ENCODE data around the gene XPC.

XPC gene

DNA sequence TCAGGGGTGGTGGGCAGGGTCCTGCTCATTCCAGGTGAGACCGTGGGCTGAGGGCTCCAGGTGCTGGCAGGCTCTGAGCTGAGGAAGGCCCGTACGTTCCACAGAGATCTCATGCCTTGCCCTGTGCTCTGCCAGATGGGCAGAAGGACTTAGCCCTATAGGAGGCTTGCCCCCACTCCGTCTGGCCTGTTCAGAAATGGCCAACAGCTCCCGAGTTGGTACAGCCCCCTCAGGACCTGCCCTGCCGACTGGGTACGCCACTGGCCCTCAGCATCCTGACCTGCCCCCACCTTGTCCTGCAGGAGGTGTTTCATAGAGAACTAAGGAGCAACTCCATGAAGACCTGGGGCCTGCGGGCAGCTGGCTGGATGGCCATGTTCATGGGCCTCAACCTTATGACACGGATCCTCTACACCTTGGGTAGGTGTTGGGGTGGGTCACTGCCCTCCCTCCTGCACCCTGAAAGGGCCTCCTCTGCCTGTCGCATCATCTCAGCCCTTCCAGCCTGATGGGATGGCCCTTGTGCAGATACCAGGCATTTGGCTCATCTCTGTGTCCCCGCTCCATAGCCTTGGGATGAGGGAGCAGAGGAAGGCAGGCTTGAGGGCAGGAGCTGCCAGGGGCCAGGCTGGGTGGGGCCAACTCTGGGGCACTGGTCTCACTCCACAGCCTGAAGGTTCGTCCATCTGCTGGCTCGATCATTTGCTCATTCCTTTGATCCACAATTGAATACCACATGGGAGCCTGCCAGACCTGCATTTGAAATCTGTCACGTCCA lies 39.3 kb downstream of the XPC start:
- Histone ChIP-seq H3K9me3 (ENCODE audit: control insufficient read depth, low read length) (no peaks in the 10 kb centered on the region), H3K4me1 (ENCODE audit: control insufficient read depth, insufficient read depth, low read length) (peaks cover 66% of the 10 kb centered on the region), H3K36me3 (ENCODE audit: control insufficient read depth, insufficient read depth, low read length, severe bottlenecking) (peaks cover 70% of the 10 kb centered on the region), H3K4me3 (ENCODE audit: low read length) (no peak overlapping the region), H3K27me3 (replicated peaks; ENCODE audit: control insufficient read depth, insufficient read depth, low read length) (no peaks in the 10 kb centered on the region), H3K9ac (ENCODE audit: low read length) (peak overlapping the region; percentile 48)
- DNase-seq (ENCODE audit: low read depth), result no peak

DNA sequence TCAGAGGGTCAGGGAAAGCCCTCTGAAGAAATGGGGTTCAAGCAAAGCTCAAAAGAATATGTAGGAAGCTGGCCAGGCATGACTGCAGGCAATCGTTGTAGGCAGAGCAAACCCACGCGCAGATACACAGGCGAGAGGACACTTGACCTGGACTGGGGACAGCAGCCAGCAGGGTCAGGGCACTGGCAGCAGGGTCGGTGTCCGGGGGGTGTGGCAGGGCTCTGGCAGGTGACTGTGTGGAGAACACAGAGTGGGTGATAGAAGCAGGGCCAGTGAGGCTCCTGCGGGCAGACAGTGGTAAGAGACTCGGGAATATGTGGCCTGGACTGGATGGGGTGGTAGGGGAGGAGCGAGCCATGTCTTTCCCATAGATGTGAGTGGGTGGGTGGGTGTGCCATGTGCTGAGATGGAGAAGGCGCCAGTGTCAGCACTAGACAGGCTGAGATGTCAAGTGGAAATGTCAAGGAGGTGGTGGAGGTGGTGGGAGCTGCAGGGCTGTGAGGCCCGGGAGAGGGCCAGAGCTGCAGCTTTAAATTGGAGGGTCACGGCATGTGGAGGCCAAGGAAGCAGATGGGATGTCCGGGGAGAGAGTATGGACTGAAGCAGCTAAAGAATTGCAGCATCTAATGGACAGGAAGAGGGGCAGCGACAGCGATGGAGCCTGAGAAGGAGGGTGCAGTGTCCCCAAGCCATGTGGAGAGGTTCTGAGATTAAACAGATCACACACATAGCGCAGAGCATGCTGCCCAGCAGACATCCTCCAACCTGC lies 40.1 kb downstream of the XPC start:
- peaks cover 78% of the 10 kb centered on the region for H3K36me3 ChIP-seq (ENCODE audit: control insufficient read depth, insufficient read depth, low read length, severe bottlenecking)
- no peaks in the 10 kb centered on the region for H3K9me3 ChIP-seq (ENCODE audit: control insufficient read depth, low read length)
- no peak for DNase-seq (ENCODE audit: low read depth)
- H3K9ac ChIP-seq (ENCODE audit: low read length), result no peak overlapping the region
- H3K27me3 ChIP-seq (replicated peaks; ENCODE audit: control insufficient read depth, insufficient read depth, low read length), result no peaks in the 10 kb centered on the region
- H3K4me1 ChIP-seq (ENCODE audit: control insufficient read depth, insufficient read depth, low read length), result peaks cover 58% of the 10 kb centered on the region
- H3K4me3 ChIP-seq (ENCODE audit: low read length), result no peak overlapping the region

DNA sequence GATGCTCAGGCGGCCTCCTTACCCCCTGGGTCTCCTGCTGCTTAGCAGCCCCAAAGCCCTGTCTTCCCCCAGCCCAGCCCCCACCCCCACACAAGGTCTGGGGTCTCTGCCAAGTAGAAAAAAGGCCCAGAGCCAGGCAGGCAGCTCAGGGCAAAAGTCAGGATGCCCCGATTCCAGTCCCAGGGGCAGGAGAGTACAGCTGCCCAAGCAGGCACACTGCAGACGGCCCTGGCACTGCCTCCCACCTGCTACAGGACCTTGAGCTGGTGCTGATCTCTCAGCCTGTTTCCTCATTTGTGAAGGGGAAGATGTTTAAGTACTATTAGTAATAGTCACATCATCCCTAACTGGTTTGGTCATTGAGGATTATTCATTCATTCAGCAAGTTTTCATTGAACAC lies 41.0 kb downstream of the XPC start:
- no peak for DNase-seq (ENCODE audit: low read depth)
- H3K4me1 ChIP-seq (ENCODE audit: control insufficient read depth, insufficient read depth, low read length), result peaks cover 50% of the 10 kb centered on the region
- no peaks in the 10 kb centered on the region for H3K9me3 ChIP-seq (ENCODE audit: control insufficient read depth, low read length)
- peaks cover 83% of the 10 kb centered on the region for H3K36me3 ChIP-seq (ENCODE audit: control insufficient read depth, insufficient read depth, low read length, severe bottlenecking)
- H3K4me3 ChIP-seq (ENCODE audit: low read length), result no peak overlapping the region
- no peak overlapping the region for H3K9ac ChIP-seq (ENCODE audit: low read length)
- H3K27me3 ChIP-seq (replicated peaks; ENCODE audit: control insufficient read depth, insufficient read depth, low read length), result no peaks in the 10 kb centered on the region

DNA sequence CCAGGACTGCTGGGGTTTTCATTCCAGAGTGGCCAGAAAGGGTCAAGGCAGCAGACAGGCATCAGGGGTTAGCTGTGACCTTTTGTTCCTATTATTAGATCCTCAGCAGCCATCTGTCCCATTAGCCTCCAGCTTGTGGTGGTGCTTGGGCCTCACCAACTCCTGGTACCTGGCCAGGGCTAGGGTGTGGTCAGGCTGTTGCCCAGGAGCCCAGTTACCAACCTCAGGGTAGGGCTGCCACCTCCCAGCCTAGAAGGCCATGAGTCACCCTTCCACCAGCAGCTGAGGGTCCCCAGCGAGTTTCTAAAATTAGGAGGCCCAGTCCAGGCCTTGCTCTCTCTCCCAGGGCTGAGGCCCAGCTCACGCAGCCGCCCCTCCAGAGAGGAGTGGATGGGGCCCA lies 41.4 kb downstream of the XPC start:
- H3K36me3 ChIP-seq (ENCODE audit: control insufficient read depth, insufficient read depth, low read length, severe bottlenecking), result peaks cover 83% of the 10 kb centered on the region
- H3K9ac ChIP-seq (ENCODE audit: low read length), result peak overlapping the region; percentile 62
- H3K9me3 ChIP-seq (ENCODE audit: control insufficient read depth, low read length), result no peaks in the 10 kb centered on the region
- H3K27me3 ChIP-seq (replicated peaks; ENCODE audit: control insufficient read depth, insufficient read depth, low read length), result no peaks in the 10 kb centered on the region
- no peak for DNase-seq (ENCODE audit: low read depth)
- no peak overlapping the region for H3K4me3 ChIP-seq (ENCODE audit: low read length)
- H3K4me1 ChIP-seq (ENCODE audit: control insufficient read depth, insufficient read depth, low read length), result peaks cover 46% of the 10 kb centered on the region

DNA sequence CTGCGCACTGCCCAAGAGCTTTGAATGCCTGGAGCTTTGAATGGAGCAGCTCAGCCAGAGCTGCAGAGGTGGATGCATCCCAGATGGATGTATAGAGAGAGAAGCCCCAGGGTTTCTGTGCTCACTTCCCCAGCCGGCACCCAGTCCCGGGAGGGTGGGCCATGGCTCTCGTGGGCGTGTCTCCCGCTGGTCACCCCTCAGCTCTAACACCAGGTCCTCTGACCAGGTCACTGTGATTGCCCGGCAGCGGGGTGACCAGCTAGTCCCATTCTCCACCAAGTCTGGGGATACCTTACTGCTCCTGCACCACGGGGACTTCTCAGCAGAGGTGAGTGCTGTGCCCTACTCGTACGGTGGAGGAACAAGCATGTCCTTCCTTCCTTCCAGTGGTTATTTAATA lies 42.8 kb downstream of the XPC start:
- peaks cover 83% of the 10 kb centered on the region for H3K36me3 ChIP-seq (ENCODE audit: control insufficient read depth, insufficient read depth, low read length, severe bottlenecking)
- H3K27me3 ChIP-seq (replicated peaks; ENCODE audit: control insufficient read depth, insufficient read depth, low read length), result no peaks in the 10 kb centered on the region
- peaks cover 41% of the 10 kb centered on the region for H3K4me1 ChIP-seq (ENCODE audit: control insufficient read depth, insufficient read depth, low read length)

DNA sequence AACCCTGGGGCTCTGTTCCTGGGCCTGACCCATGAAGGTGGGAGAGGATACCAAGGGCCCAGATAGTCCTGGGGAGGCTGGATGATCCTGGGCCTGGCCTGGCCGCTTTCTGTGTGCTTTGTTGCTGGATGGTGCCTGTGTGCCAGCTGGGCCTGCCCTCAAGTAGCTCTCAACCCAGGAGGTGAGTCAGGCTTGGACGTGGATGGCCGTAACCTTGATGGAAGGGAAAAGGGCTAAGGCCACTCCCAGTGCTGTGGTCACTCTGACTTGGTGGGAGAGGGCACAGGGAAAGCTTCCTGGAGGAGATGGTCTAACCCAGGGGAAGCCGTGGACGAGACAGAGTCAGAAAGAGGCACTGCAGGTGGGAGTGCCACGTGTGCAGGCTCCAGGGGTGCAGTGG lies 44.1 kb downstream of the XPC start:
- Histone ChIP-seq H3K4me1 (ENCODE audit: control insufficient read depth, insufficient read depth, low read length) (peaks cover 39% of the 10 kb centered on the region), H3K27me3 (replicated peaks; ENCODE audit: control insufficient read depth, insufficient read depth, low read length) (no peaks in the 10 kb centered on the region), H3K9me3 (ENCODE audit: control insufficient read depth, low read length) (no peaks in the 10 kb centered on the region), H3K9ac (ENCODE audit: low read length) (no peak overlapping the region), H3K36me3 (ENCODE audit: control insufficient read depth, insufficient read depth, low read length, severe bottlenecking) (peaks cover 89% of the 10 kb centered on the region), H3K4me3 (ENCODE audit: low read length) (no peak overlapping the region)
- DNase-seq (ENCODE audit: low read depth), result no peak

More for the DNA sequence above, 42.8 kb downstream of the XPC start:
- Histone ChIP-seq H3K4me3 (ENCODE audit: low read length) (no peak overlapping the region), H3K9me3 (ENCODE audit: control insufficient read depth, low read length) (no peaks in the 10 kb centered on the region), H3K9ac (ENCODE audit: low read length) (no peak overlapping the region)
- no peak for DNase-seq (ENCODE audit: low read depth)

DNA sequence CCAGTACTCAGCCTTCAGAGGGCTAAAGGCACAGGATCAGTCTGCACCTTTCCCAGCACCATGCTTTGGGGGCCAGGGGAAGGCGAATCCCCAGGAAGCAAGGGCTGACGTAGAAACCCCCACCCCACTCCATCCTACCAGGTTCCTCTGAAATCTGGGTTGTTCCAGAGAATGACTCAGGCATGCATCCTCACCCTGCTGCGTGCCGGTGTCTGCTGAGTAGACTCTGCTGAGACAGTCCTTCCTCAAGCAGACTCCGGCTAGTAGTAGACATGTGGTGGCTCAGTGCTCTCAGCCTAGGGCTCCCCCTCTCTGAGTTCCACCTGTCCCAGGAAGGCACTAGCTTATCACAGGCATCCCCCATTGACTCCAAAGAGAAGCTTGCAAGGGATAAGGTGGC lies 44.5 kb downstream of the XPC start:
- no peak for DNase-seq (ENCODE audit: low read depth)
- Histone ChIP-seq H3K4me1 (ENCODE audit: control insufficient read depth, insufficient read depth, low read length) (peaks cover 35% of the 10 kb centered on the region), H3K36me3 (ENCODE audit: control insufficient read depth, insufficient read depth, low read length, severe bottlenecking) (peaks cover 88% of the 10 kb centered on the region), H3K9me3 (ENCODE audit: control insufficient read depth, low read length) (no peaks in the 10 kb centered on the region), H3K4me3 (ENCODE audit: low read length) (no peak overlapping the region), H3K27me3 (replicated peaks; ENCODE audit: control insufficient read depth, insufficient read depth, low read length) (no peaks in the 10 kb centered on the region), H3K9ac (ENCODE audit: low read length) (no peak overlapping the region)

DNA sequence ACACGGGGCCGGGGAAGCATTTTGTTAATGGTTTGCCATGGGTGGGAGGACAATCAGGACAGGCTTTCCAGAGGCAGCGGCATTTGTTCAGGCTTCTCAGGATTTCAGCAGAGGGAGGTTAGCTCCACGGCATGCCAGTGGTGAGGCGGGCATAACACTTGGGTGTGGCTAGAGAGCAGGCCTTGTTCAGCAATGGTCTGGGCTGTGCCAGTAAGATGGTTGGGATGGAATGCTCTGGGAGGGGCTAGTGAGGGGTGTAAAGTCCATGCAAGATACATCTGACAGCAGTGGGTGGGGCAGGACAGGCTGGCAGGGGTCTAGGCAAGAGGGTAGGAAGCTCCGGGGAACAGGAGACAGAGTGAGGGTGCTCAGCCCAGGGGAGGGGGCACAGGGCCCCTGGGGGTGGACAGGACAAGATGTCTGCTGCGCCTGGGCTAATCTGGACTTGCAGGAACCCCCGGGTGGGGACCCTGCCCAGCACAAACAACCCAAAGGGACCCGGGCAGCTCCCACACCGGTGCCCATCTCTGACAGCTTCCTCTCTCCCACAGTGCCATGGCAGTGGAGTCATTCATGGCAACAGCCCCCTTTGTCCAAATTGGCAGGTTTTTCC lies 45.1 kb downstream of the XPC start:
- peaks cover 88% of the 10 kb centered on the region for H3K36me3 ChIP-seq (ENCODE audit: control insufficient read depth, insufficient read depth, low read length, severe bottlenecking)
- H3K9me3 ChIP-seq (ENCODE audit: control insufficient read depth, low read length), result no peaks in the 10 kb centered on the region
- peak overlapping the region; percentile 11 for H3K9ac ChIP-seq (ENCODE audit: low read length)
- no peak for DNase-seq (ENCODE audit: low read depth)
- no peaks in the 10 kb centered on the region for H3K27me3 ChIP-seq (replicated peaks; ENCODE audit: control insufficient read depth, insufficient read depth, low read length)
- H3K4me3 ChIP-seq (ENCODE audit: low read length), result no peak overlapping the region
- peaks cover 33% of the 10 kb centered on the region for H3K4me1 ChIP-seq (ENCODE audit: control insufficient read depth, insufficient read depth, low read length)

DNA sequence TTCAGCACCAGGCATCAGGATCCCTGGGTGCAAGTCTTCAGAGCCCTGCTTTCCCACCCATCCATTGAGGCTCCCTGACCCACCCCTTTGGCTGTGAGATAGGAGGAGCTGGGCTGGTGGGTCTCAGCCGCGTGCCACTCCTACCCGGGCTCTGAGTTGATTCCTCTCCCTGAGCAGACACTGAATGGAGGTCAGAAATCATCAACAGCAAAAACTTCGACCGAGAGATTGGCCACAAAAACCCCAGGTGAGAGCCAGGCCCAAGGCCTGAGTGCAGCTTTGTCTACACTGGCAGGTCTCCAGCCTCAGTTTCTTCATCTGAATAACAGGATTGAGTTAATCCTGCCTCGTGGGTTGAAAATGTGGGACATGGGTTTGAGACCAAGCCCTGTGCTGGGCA lies 45.7 kb downstream of the XPC start:
- Histone ChIP-seq H3K4me1 (ENCODE audit: control insufficient read depth, insufficient read depth, low read length) (peaks cover 34% of the 10 kb centered on the region), H3K4me3 (ENCODE audit: low read length) (no peak overlapping the region), H3K9me3 (ENCODE audit: control insufficient read depth, low read length) (no peaks in the 10 kb centered on the region), H3K27me3 (replicated peaks; ENCODE audit: control insufficient read depth, insufficient read depth, low read length) (no peaks in the 10 kb centered on the region), H3K36me3 (ENCODE audit: control insufficient read depth, insufficient read depth, low read length, severe bottlenecking) (peaks cover 88% of the 10 kb centered on the region), H3K9ac (ENCODE audit: low read length) (peak overlapping the region; percentile 11)
- DNase-seq (ENCODE audit: low read depth), result no peak

DNA sequence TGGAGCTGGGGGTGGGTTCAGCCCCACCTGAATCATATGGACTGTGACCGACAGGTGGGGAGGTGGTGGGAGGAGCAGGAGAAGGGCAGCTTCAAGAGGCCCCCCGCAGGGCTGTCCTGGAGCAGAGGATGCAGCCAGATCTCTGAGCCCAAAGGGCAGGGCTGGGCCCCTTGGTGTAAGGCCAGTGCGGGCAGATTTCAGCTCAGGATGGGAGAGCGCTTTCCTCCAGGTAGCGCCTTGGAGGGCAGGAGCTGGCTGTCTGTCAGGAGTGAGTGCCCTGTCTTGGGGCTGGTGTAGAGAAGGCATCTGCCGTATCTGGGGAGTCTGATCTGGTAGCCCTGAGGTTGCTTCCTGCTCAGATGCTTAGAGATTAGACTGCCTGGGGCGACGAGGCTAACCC lies 46.3 kb downstream of the XPC start:
- no peaks in the 10 kb centered on the region for H3K9me3 ChIP-seq (ENCODE audit: control insufficient read depth, low read length)
- DNase-seq (ENCODE audit: low read depth), result no peak
- H3K9ac ChIP-seq (ENCODE audit: low read length), result no peak overlapping the region
- H3K4me3 ChIP-seq (ENCODE audit: low read length), result no peak overlapping the region
- peaks cover 34% of the 10 kb centered on the region for H3K4me1 ChIP-seq (ENCODE audit: control insufficient read depth, insufficient read depth, low read length)
- H3K36me3 ChIP-seq (ENCODE audit: control insufficient read depth, insufficient read depth, low read length, severe bottlenecking), result peaks cover 87% of the 10 kb centered on the region
- no peaks in the 10 kb centered on the region for H3K27me3 ChIP-seq (replicated peaks; ENCODE audit: control insufficient read depth, insufficient read depth, low read length)

DNA sequence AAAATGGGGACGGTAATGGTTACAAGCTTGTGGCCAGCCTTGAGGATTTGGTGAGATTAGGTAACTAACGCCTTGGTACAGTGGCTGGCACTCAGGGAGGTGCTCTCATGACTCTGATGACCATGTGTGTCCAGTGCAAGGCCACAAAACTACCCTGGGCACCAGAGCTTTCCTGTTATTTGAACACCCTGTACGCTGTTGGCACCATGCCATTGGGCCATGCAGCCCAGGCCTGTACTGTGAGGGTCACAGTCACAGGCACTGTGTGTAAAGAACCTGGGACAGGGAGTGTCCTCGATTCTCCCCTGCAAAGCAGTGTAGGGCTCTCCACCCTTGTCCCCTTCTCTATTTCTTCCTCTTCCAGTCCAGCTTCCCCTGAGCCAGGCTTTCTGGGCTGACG lies 47.3 kb downstream of the XPC start:
- no peak overlapping the region for H3K4me3 ChIP-seq (ENCODE audit: low read length)
- no peak for DNase-seq (ENCODE audit: low read depth)
- H3K9me3 ChIP-seq (ENCODE audit: control insufficient read depth, low read length), result no peaks in the 10 kb centered on the region
- H3K27me3 ChIP-seq (replicated peaks; ENCODE audit: control insufficient read depth, insufficient read depth, low read length), result no peaks in the 10 kb centered on the region
- no peak overlapping the region for H3K9ac ChIP-seq (ENCODE audit: low read length)
- peaks cover 84% of the 10 kb centered on the region for H3K36me3 ChIP-seq (ENCODE audit: control insufficient read depth, insufficient read depth, low read length, severe bottlenecking)
- peaks cover 34% of the 10 kb centered on the region for H3K4me1 ChIP-seq (ENCODE audit: control insufficient read depth, insufficient read depth, low read length)

Measured in adipocyte (in vitro differentiated cells).